Pulmonary artery endothelial cell (primary cell): ENCODE data around the gene CDRT15L2. TPM values are rescaled to one million over a fixed set of nuclear protein-coding genes. Genes with fewer than 3 reads are reported as not detected.
"Not testable (repeated sequence)": the region's sequence is repeated elsewhere in the genome, so short reads cannot be mapped to it uniquely, and the experiment has no call there.

Source experiments
- DNase-seq: peaks from one replicate; pipeline ENCODE4 v3.0.0-alpha.2; 2011; ENCODE audit warnings: low read depth, low spot score
- total RNA-seq: library from RNA; depleted of rRNA; stranded (reverse); fragments of >200 nt; gene quantifications from 2 replicates; pipeline ENCODE4 v1.2.3, GENCODE V29; 2014

CDRT15L2 gene
- total RNA-seq, 1 donor from 2014 or later = not detected

DNA sequence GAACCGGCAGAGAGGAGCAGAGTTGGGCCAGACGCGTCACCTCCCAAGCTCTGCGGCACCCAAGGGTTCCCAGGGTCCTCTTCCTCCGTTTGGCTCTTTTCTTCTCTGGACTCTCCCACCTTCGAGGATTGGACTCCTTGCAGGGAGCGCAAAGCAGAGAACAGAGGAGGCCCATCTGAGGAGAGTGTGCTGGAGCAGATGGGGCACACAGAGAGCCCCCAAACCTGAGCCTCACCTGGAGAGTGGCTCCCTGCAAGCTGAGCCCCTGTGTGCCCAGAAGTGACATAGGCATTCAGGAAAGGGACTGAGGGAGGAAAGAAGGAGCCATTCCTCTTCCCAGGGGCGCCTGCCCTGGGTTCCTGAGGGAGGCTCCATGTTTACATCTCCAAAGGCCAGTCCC is 6.3 kb upstream of the CDRT15L2 start:
- DNase-seq = not testable (repeated sequence)

DNA sequence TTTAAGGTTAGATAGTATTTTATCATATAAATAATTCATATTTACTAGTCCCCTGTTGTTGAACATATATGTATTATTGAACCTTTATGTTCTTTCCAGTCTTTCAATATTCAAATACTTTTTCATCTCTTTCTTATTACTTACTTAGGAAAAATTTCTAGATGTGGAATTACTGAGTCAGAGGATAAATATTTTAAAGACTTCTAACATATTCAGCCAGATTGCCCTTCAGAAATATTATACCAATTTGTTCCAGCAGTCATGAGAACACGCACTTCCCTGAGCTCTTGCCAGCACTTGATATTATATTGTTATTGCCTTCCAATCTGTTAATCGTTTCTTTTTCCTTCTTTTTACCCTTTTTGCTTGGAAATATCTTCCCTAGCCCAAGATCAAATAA is 4.5 kb upstream of the CDRT15L2 start:
- not testable (repeated sequence) for DNase-seq

DNA sequence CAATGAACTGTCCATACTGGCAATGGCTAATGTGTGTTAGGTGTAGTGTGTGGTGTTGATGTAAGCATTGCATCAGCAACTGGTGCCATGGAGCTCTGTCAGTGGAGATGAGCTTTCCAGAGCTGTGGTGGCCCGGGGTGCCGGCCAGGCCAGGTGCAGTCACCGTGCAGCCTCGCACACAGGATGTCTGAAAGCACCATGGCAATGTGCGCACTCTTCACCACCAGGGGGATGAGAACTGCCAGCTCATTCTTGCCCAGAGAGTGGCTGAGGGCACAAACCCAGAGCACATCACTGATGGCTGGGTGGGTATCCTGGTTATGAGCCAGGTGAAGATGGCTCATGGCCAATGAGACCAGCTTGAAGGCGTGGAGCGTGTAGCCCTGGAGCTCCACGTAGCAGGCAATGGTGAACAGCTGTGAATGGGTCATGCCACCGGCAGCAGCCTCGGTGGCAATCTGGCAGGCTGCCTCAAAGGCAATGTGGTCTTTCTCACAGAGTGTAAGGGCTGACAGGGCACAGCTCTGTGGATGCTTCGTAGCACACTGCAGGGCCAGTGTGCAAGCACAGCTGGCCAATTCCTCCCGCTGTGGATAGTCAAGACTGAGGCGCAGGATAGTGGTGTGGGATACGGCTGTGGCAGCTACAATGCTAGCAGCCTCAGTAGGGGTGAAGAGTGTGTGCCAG is 4.5 kb downstream of the CDRT15L2 start:
- not testable (repeated sequence) for DNase-seq

DNA sequence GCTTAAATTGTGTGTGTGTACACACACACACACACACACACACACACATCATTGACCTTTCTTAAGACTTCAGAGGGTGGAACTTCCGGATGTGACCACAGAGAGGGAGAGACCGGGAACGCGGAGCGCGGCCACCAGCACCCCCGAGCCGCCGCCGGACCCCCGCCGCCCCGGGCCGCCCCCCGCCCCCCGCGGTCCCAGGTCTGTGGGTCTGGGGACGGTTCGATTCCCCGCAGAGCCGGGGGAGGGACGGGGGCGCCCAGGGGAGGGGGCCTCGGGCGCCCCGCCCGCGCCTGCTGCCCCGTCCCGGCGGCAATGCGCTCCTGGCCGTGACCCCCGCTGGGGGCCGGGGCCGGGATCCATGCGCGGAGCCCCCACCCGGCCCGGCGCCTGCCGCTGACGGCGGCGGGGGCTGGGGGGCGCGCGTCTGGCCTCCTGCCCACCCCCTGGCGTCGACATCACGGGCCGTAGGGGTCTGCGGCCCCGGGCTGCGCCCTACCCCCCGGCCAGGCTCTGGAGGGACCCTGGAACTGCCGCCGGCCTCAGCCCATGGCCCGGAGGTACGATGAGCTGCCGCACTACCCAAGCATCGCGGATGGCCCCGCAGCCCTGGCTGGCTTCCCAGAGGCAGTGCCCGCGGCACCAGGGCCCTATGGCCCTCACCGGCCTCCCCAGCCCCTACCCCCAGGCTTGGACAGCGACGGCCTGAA is 9.4 kb downstream of the CDRT15L2 start:
- DNase-seq = not testable (repeated sequence)

DNA sequence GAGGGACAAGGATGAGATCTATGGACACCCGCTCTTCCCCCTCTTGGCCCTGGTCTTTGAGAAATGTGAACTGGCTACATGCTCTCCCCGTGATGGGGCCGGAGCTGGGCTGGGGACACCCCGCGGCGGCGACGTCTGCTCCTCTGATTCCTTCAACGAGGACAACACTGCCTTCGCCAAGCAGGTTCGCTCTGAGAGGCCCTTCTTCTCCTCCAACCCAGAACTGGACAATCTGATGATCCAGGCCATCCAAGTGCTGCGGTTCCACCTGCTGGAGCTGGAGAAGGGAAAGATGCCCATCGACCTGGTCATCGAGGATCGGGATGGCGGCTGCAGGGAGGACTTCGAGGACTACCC is 9.9 kb downstream of the CDRT15L2 start:
- not testable (repeated sequence) for DNase-seq

DNA sequence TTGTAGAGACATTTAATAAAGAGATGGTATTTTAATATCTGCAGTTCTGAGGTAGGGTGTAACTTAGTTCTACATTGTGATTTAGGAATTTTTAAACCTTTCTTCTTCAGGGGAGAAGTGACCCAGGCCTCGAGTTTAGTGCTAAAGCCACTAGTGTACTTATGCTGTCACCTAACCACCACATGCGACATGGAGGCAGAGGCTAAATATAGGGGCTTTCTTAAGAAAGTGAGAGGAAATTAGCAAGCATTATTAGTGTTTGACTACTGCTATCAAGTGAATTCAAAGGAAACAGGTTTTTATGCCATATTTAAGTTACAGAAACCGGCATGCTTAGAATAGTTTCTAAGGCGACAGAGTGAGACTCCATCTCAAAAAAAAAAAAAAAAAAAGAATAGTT is 11.5 kb downstream of the CDRT15L2 start:
- DNase-seq = not testable (repeated sequence)

DNA sequence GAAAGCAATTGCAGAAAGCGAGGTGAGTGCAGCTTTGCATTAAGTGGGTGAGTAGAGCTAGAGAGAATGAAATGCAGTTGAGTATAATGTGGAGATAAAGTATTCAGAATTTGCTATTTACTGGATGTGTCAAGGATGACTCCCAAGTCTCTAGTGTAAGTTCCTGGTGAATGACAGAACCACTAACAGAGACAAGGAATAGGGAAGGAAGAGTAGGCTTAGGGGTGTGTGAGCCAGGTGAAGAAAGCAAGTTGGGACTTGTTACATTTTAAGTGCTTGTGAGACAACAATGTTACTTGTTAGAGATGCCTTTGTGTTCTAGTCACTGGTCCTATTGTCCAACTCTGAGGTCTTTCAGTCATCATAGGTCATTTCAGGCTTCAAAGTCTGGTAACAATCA is 26.0 kb downstream of the CDRT15L2 start:
- DNase-seq = not testable (repeated sequence)

DNA sequence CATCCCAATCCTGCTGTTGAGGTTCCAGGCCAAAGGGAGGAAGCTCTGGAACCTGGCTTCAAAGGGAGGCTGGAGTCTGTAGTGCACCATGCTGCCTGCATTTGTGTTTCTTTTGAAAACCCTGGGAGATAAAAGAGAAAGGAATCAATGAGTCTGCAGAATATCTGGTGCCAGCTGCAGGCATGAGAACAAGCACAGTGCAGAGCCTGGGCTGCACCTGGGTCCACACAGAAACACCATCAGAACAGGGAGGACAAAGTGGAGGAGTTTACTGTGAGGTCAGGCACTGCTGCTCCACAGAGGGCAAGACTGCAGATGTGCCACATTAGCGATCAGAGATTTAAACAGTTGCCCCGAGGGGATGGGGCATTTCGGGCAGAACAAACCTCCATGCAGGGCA is 30.0 kb downstream of the CDRT15L2 start:
- not testable (repeated sequence) for DNase-seq

DNA sequence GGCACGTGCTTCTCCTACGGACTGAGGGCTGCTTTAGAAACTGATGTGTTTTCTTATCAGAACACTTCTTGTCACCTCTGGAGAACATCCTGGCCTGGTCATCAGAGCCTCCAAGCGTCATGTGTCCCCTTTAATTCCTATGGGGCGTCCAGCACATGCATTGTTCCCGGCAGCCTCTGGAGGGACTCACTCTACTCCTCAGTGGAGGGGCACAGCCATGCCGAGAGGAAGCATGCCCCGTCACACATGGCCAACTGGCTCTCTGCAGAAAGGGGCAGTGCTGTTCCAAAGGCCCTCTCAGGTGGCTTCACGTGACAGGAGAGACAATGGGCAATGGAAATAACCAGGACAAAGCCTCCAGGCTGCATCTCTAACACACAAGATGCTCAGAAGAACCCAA is 31.8 kb downstream of the CDRT15L2 start:
- no peak for DNase-seq

DNA sequence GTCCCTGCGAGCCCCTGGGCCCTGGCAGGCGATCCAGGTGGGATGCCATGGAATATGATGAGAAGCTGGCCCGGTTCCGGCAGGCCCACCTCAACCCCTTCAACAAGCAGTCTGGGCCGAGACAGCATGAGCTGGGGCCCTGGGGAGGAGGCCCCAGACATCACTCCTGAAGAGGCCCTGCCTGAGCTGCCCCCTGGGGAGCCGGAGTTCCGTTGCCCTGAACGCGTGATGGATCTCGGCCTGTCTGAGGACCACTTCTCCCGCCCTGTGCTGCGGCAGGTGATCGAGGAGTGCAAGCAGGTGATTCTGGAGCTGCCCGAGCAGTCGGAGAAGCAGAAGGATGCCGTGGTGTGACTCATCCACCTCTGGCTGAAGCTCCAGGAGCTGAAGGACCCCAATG is 33.1 kb downstream of the CDRT15L2 start:
- no peak for DNase-seq

DNA sequence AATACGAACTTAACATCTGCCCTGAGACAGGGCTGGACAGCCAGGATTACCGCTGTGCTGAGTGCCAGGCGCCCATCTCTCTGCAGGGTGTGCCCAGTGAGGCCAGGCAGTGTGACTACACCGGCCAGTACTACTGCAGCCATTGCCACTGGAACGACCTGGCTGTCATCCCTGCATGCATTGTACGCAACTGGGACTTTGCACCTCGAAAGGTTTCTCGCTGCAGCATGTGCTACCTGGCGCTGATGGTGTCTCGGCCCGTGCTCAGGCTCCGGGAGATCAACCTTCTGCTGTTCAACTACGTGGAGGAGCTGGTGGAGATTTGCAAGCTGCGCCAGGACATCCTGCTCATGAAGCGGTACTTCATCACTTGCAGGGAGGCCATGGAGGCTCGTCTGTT is 33.7 kb downstream of the CDRT15L2 start:
- no peak for DNase-seq

DNA sequence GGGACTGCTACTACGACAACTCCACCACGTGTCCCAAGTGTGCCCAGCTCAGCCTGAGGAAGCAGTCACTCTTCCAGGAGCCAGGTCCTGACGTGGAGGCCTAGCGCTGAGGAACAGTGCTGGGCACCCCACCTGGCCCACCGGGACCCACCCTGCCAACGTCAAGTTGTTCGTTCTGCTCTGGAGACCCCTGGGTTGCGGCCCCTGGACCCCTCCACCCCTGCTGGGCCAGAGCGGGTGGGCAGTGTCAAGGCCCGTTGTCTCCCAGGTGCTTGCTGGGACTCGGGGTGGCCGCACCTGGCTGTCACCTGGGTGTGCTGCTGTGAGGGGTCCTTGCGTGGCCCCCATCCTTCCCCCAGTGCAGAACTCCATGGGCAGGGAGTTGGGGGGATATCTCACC is 34.4 kb downstream of the CDRT15L2 start:
- no peak for DNase-seq

DNA sequence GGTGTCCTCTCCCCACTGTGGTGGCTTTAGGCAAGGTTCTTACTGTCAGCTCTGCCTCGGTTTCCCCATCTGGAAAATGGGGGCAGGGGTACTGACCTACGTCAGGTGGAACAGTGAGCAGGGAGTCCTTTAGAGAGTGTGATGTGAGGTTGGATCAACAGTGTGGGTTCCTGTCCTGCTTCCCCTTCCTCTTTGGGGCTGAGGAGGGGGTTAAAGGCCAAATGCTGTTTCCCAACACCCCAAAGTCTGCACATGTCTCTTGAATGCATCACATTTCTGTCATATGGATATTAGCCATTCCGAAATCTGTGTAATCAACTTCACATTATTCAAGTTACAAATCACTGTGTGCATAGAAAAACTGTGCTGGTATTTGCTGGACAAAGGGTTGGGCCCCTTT is 35.9 kb downstream of the CDRT15L2 start:
- DNase-seq = not testable (repeated sequence)

Other genes with a start within 250 kb of the CDRT15L2 start
- not detected in 2 replicates for gene LGALS9B, start 112.2 kb upstream of the CDRT15L2 start, total RNA-seq